Spleen (tissue), 7 donors: ENCODE measurements around the gene MYO5B.

Experiments used
- POLR2A ChIP-seq, 3 donors: fragments of 450-650 bp; IDR thresholded peaks; one replicate each; pipeline ENCODE4 v1.5.1; 2017; ENCODE audit warnings: antibody characterized with exemption in 3 of 3, mild to moderate bottlenecking in 1 of 3
- TF ChIP-seq, protein P1 (sequence below), 11 experiments: fragments of 200-600 bp in 7 of 11; fragments of 450-650 bp in 4 of 11; sonication (generic) in 4 of 11; IDR thresholded peaks in 8 of 11; conservative IDR thresholded peaks in 3 of 11; 1 replicate in 7 of 11; 2 replicates in 4 of 11; pipeline versions ENCODE4 v1.4.0 to v1.8.0; 2016 to 2021; ENCODE audit warnings: antibody characterized with exemption in 11 of 11, inconsistent platforms in 4 of 11, mild to moderate bottlenecking in 1 of 11
- donor health status: DM: no; HTN: no; CAD: no; lungs with moderate emphysema.
- donor health status: DM: no; HTN: no; CAD: no.
- donor health status: DM: no; HTN: no; CAD: no.

- TF ChIP-seq, protein P1, sequence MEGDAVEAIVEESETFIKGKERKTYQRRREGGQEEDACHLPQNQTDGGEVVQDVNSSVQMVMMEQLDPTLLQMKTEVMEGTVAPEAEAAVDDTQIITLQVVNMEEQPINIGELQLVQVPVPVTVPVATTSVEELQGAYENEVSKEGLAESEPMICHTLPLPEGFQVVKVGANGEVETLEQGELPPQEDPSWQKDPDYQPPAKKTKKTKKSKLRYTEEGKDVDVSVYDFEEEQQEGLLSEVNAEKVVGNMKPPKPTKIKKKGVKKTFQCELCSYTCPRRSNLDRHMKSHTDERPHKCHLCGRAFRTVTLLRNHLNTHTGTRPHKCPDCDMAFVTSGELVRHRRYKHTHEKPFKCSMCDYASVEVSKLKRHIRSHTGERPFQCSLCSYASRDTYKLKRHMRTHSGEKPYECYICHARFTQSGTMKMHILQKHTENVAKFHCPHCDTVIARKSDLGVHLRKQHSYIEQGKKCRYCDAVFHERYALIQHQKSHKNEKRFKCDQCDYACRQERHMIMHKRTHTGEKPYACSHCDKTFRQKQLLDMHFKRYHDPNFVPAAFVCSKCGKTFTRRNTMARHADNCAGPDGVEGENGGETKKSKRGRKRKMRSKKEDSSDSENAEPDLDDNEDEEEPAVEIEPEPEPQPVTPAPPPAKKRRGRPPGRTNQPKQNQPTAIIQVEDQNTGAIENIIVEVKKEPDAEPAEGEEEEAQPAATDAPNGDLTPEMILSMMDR (IDR thresholded peaks at IDR 0.05 in 8 of 11, conservative IDR thresholded peaks at IDR 0.05 in 3 of 11), result no peak
- TF ChIP-seq POLR2A (IDR thresholded peaks at IDR 0.05), result no peak
Observed at GRCh38 chr18:49924293-49924983, 270.5 kb downstream of the MYO5B start.
